ENCODE results near the gene RECK. TPM values are rescaled to one million over a fixed set of nuclear protein-coding genes. Genes with fewer than 3 reads are reported as not detected.

RECK gene
- total RNA-seq, 5 donors from 2014 or later (not counting 1 experiment from before 2014, with no cell fraction given): 8.9 to 11.4 (median 9.9) TPM

DNA sequence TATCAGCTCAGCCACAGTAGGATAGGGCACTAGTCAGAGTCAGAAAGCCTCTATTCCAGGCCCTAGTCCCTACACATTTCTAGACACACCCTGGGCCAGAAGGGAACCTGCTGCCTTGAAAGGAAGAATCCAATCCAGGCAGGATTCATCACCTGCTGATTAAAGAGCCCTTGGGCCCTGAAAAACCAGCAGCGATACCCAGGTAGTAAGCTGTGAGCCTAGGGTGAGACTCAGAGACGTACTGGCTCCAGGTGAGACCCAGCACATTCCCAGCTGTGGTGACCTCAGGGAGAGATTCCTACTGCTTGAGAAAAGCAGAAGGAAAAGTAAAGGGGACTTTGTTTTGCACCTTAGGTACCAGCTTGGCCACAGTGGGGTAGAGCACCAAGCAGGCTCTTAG, 137.1 kb downstream of the RECK start:
- 100% methylated on average over 1 of the region's 2 CpGs for WGBS (ENCODE audit: insufficient coverage)
- CTCF ChIA-PET: no interaction called here

More for the DNA sequence above, 137.1 kb downstream of the RECK start:
- H3K4me3 Mint-ChIP-seq: no peak overlapping the region
- no peaks in the 10 kb centered on the region for H3K36me3 ChIP-seq (ENCODE audit: control insufficient read depth in 2 of 2, extremely low read depth in 1 of 2, insufficient read depth in 1 of 2, low read length in 1 of 2)
- peaks cover 0 to 25% of the 10 kb centered on the region in 2 experiments for H3K27me3 ChIP-seq (replicated peaks in 1 of 2; ENCODE audit: control insufficient read depth in 2 of 2, extremely low read depth in 1 of 2, insufficient read depth in 2 of 2, low read length in 1 of 2)
- H3K4me1 Mint-ChIP-seq: peaks cover 2 to 5% (median 2%) of the 10 kb centered on the region in 3 donors
- no peak for ATAC-seq (replicated peaks in 1 of 4)
- no peak for DNase-seq
- POLR2A ChIA-PET: no interaction called here
- H3K9me3 Mint-ChIP-seq: no peaks in the 10 kb centered on the region
- no peaks in the 10 kb centered on the region for H3K9me3 ChIP-seq
- H3K27ac ChIP-seq (ENCODE audit: low read length): no peak overlapping the region
- H3K27ac Mint-ChIP-seq: no peak overlapping the region
- H3K36me3 Mint-ChIP-seq: no peaks in the 10 kb centered on the region
- H3K4me1 ChIP-seq (ENCODE audit: control insufficient read depth in 1 of 2, extremely low read depth in 1 of 2, insufficient read depth in 2 of 2, low read length in 2 of 2): no peaks in the 10 kb centered on the region
- no peak overlapping the region for H3K4me3 ChIP-seq (ENCODE audit: control insufficient read depth in 1 of 2, extremely low read depth in 1 of 2, low read length in 1 of 2)
- H3K27me3 Mint-ChIP-seq: peaks cover 0 to 2% of the 10 kb centered on the region in 2 donors

Other genes starting within 250 kb of the RECK start
- 10 to 100 TPM in 3 of 5 donors, 1 to 10 TPM in 2; 5.9 to 10.9 (median 10.5) TPM for gene NPR2, start 245.3 kb upstream of the RECK start, total RNA-seq
- gene SPAG8, start 224.7 kb upstream of the RECK start, total RNA-seq: 1 to 10 TPM; 2.8 to 7.1 (median 3.8) TPM
- gene HINT2, start 221.9 kb upstream of the RECK start, total RNA-seq: 10 to 100 TPM; 15.4 to 30.3 (median 28.5) TPM
- not detected for gene FAM221B, start 208.2 kb upstream of the RECK start, total RNA-seq
- 10 to 100 TPM in 2 of 5 donors, 1 to 10 TPM in 3; 6.5 to 11.9 (median 7.3) TPM for gene TMEM8B, start 207.7 kb upstream of the RECK start, total RNA-seq
- not detected for gene OR13J1, start 166.5 kb upstream of the RECK start, total RNA-seq
- gene HRCT1, start 130.7 kb upstream of the RECK start, total RNA-seq: not detected
- not detected for gene SPAAR, start 127.4 kb upstream of the RECK start, total RNA-seq
- not detected for gene OR2S2, start 78.8 kb upstream of the RECK start, total RNA-seq
- 10 to 100 TPM; 25.6 to 37.8 (median 28.7) TPM for gene GLIPR2, start 99.8 kb downstream of the RECK start, total RNA-seq
- gene CCIN, start 132.5 kb downstream of the RECK start, total RNA-seq: under 1 TPM in 3 of 5 donors, not detected in 2; 0.13 to 0.84 (median 0.68) TPM
- 10 to 100 TPM; 40.2 to 79.0 (median 70.0) TPM for gene CLTA, start 154.0 kb downstream of the RECK start, total RNA-seq
- gene GNE, start 221.5 kb downstream of the RECK start, total RNA-seq: 10 to 100 TPM; 12.3 to 17.0 (median 14.9) TPM

Data from T-cell (primary cell).